ENCODE measurements around the gene ACOX2. TPM values are rescaled to one million over a fixed set of nuclear protein-coding genes. Genes with fewer than 3 reads are reported as not detected.

Gene ACOX2
- total RNA-seq, 1 experiment from 2014 or later, result 14.4 TPM

DNA sequence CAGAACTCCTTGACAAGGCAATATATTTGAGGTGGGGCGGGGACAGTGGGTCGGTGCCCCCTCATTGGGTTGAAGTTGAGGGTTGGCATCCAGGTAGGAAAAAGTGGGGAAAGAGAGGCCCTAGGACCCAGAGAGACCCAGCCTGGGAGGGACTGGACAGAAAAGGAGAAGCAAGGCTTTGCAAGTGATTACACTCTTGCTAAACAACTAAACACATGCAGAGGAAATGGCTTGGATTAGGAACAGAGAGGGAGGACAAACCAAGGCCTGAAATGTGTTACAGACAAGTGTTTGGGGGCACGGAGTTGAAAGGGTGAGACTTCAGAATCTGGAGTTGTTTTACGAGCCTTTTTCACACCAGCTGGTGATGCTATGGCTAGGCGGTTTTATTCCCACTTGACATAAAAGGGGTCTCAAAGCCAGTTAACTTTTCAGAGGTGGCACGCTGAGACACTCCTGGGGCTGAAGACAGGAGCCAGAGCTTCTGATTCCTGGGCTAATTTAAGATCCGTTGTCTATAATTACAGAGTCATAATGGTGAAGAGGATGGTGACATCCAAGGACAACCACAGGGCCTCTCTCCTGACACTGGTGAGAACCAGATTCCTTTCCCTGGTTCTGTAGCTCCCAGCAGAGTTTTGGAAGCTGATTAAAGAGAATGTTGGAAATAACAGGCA is 52.8 kb downstream of the ACOX2 start:
- no TSS peak for BruUV-seq (replicated peaks)
- ChIA-PET CTCF (interaction anchor here (0.7 to 5.2 kb wide), 6 partner anchors 10 to 1512 kb away, joined by 3 to 28 read pairs (median 3); no protein-coding TSS in a partner anchor), POLR2A (interaction anchor here (2.3 kb wide), 1 partner anchor 13 kb away, joined by 8 read pairs; no protein-coding TSS in a partner anchor)
- Mint-ChIP-seq H3K27me3 (ENCODE audit: insufficient read depth, unreplicated experiment) (no peaks in the 10 kb centered on the region), H3K27ac (ENCODE audit: low read depth, unreplicated experiment) (no peak overlapping the region), H3K4me1 (ENCODE audit: insufficient read depth, unreplicated experiment) (peaks cover 18% of the 10 kb centered on the region), H3K36me3 (ENCODE audit: insufficient read depth, unreplicated experiment) (no peaks in the 10 kb centered on the region), H3K9me3 (ENCODE audit: unreplicated experiment) (no peaks in the 10 kb centered on the region), H3K4me3 (ENCODE audit: unreplicated experiment) (no peak overlapping the region)
- TF ChIP-seq, protein P1, sequence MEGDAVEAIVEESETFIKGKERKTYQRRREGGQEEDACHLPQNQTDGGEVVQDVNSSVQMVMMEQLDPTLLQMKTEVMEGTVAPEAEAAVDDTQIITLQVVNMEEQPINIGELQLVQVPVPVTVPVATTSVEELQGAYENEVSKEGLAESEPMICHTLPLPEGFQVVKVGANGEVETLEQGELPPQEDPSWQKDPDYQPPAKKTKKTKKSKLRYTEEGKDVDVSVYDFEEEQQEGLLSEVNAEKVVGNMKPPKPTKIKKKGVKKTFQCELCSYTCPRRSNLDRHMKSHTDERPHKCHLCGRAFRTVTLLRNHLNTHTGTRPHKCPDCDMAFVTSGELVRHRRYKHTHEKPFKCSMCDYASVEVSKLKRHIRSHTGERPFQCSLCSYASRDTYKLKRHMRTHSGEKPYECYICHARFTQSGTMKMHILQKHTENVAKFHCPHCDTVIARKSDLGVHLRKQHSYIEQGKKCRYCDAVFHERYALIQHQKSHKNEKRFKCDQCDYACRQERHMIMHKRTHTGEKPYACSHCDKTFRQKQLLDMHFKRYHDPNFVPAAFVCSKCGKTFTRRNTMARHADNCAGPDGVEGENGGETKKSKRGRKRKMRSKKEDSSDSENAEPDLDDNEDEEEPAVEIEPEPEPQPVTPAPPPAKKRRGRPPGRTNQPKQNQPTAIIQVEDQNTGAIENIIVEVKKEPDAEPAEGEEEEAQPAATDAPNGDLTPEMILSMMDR (IDR thresholded peaks at IDR 0.05; ENCODE audit: unreplicated experiment), result no peak
- no peak for DNase-seq (ENCODE audit: unreplicated experiment)
- intact Hi-C loops (cut with micrococcal nuclease), result no loop called here

DNA sequence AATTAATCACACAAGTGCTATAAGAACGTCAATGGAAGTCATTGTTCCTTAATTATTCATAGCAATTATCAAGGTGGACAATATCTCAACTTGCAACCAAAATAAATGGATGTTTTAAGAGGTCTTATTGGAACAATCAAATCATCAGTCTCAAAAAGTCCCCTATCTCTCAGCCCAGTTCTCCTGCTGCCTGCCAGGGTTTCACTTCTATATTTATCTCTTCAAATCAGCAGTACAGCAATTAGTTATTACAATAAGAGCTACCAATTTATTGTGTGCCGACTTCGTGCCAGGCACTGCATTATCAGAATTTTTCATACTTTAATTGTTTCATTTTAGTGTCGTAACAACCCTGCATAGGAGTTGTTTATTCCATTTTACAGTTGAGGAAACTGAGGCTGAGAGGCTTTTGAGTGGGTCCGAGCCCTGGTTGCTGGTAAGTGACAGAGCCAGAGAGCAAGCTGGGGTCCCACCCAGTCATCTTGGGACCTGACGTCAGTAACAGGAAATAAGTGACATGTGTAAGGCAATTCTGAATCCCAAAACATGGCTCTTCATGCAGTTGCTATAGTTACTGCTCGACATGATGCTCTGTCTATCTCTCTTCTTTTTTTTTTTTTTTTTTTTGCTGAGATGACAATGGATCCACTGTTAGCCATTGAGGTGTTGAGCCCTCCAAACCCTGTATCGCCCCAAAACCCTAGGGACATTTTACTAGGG is 53.9 kb downstream of the ACOX2 start:
- BruUV-seq (replicated peaks), result no TSS peak
- no peak overlapping the region for H3K4me3 Mint-ChIP-seq (ENCODE audit: unreplicated experiment)
- H3K27me3 Mint-ChIP-seq (ENCODE audit: insufficient read depth, unreplicated experiment), result no peaks in the 10 kb centered on the region
- H3K27ac Mint-ChIP-seq (ENCODE audit: low read depth, unreplicated experiment), result no peak overlapping the region
- H3K36me3 Mint-ChIP-seq (ENCODE audit: insufficient read depth, unreplicated experiment), result no peaks in the 10 kb centered on the region
- H3K4me1 Mint-ChIP-seq (ENCODE audit: insufficient read depth, unreplicated experiment), result peaks cover 18% of the 10 kb centered on the region
- H3K9me3 Mint-ChIP-seq (ENCODE audit: unreplicated experiment), result no peaks in the 10 kb centered on the region
- CTCF ChIA-PET, result interaction anchor here (0.6 to 1.2 kb wide), 4 partner anchors 11 to 1511 kb away, joined by 3 read pairs; no protein-coding TSS in a partner anchor
- TF ChIP-seq, protein P1 (IDR thresholded peaks at IDR 0.05; ENCODE audit: unreplicated experiment), result no peak
- POLR2A ChIA-PET, result interaction anchor here (2.3 kb wide), 1 partner anchor 11 kb away, joined by 8 read pairs; no protein-coding TSS in a partner anchor
- no peak for DNase-seq (ENCODE audit: unreplicated experiment)
- intact Hi-C loops (cut with micrococcal nuclease), result no loop called here

DNA sequence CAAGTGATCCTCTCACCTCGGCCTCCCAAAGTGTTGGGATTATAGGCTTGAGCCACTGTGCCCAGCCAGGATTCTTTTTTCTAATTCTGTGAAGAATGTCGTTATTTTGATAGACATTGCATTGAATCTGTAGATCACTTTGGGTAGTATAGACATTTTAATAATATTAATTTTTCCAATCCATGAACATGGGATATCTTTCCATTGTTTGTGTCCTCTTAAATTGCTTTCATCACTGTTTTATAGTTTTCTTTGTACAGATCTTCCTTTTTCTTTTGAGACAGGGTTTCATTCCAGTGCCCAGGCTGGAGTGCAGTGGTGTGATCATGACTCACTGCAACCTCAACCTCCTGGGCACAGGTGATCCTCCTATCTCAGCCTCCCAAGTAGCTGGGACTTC is 56.7 kb downstream of the ACOX2 start:
- no TSS peak for BruUV-seq (replicated peaks)
- CTCF ChIA-PET, result interaction anchor here (0.7 to 0.9 kb wide), 3 partner anchors 11 to 537 kb away, joined by 3 to 5 read pairs (median 4); no protein-coding TSS in a partner anchor
- no peak overlapping the region for H3K27ac Mint-ChIP-seq (ENCODE audit: low read depth, unreplicated experiment)
- H3K27me3 Mint-ChIP-seq (ENCODE audit: insufficient read depth, unreplicated experiment), result no peaks in the 10 kb centered on the region
- intact Hi-C loops (cut with micrococcal nuclease), result no loop called here
- no peak for DNase-seq (ENCODE audit: unreplicated experiment)
- H3K9me3 Mint-ChIP-seq (ENCODE audit: unreplicated experiment), result no peaks in the 10 kb centered on the region
- H3K4me1 Mint-ChIP-seq (ENCODE audit: insufficient read depth, unreplicated experiment), result no peaks in the 10 kb centered on the region
- no peak overlapping the region for H3K4me3 Mint-ChIP-seq (ENCODE audit: unreplicated experiment)
- H3K36me3 Mint-ChIP-seq (ENCODE audit: insufficient read depth, unreplicated experiment), result no peaks in the 10 kb centered on the region
- POLR2A ChIA-PET, result interaction anchor here (1.6 kb wide), 1 partner anchor 8 kb away, joined by 9 read pairs; no protein-coding TSS in a partner anchor
- TF ChIP-seq, protein P1 (IDR thresholded peaks at IDR 0.05; ENCODE audit: unreplicated experiment), result no peak

DNA sequence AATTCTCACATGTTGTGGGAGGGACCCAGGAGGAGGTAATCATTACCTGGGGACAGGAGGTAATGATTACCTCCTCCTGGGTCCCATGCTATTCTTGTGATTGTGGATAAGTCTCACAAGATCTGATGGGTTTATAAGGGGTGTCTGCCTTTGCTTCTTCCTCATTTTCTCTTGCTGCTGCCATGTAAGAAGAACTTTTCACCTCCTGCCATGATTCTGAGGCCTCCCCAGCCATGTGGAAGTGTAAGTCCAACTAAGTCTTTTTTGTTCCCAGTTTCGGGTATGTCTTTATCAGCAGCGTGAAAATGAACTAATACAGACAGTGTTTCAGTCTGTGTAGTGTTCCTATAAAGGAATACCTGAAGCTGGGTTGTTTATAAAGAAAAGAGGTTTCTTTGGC is 58.2 kb downstream of the ACOX2 start:
- TF ChIP-seq, protein P1 (IDR thresholded peaks at IDR 0.05; ENCODE audit: unreplicated experiment), result no peak
- no TSS peak for BruUV-seq (replicated peaks)
- DNase-seq (ENCODE audit: unreplicated experiment), result no peak
- H3K4me1 Mint-ChIP-seq (ENCODE audit: insufficient read depth, unreplicated experiment), result no peaks in the 10 kb centered on the region
- no peak overlapping the region for H3K27ac Mint-ChIP-seq (ENCODE audit: low read depth, unreplicated experiment)
- H3K36me3 Mint-ChIP-seq (ENCODE audit: insufficient read depth, unreplicated experiment), result no peaks in the 10 kb centered on the region
- no peaks in the 10 kb centered on the region for H3K27me3 Mint-ChIP-seq (ENCODE audit: insufficient read depth, unreplicated experiment)
- intact Hi-C loops (cut with micrococcal nuclease), result no loop called here
- CTCF ChIA-PET, result no interaction called here
- no peaks in the 10 kb centered on the region for H3K9me3 Mint-ChIP-seq (ENCODE audit: unreplicated experiment)
- H3K4me3 Mint-ChIP-seq (ENCODE audit: unreplicated experiment), result no peak overlapping the region
- POLR2A ChIA-PET, result no interaction called here

Measured in MCF 10A (cell line).